Esophagus squamous epithelium (tissue), 5 donors: ENCODE data around the gene CAND2. TPM values are rescaled to one million over a fixed set of nuclear protein-coding genes. Genes with fewer than 3 reads are reported as not detected.
A peak's percentile ranks its signal among the peaks of the same experiment; 100 is the strongest.

Source experiments
- DNase-seq: peaks from one replicate; lab custom pipeline; 2025; lab: John Stamatoyannopoulos, UW
- H3K27ac ChIP-seq, 4 donors: fragments of 200-600 bp; sonication (generic); one replicate each; pipeline ENCODE4 v1.5.1; 2016 to 2019; ENCODE audit warnings: mild to moderate bottlenecking in 1 of 4
- H3K27me3 ChIP-seq, 4 donors: fragments of 200-600 bp; sonication (generic); 1 replicate in 3 of 4; 2 replicates in 1 of 4; pipeline versions ENCODE4 v1.5.1 to v1.6.0; 2017 to 2021; ENCODE audit warnings: antibody characterized with exemption in 1 of 4
- H3K36me3 ChIP-seq, 3 donors: fragments of 200-600 bp; sonication (generic); one replicate each; pipeline ENCODE4 v1.5.1; 2016 to 2019
- H3K4me1 ChIP-seq, 3 donors: fragments of 200-600 bp; sonication (generic); one replicate each; pipeline ENCODE4 v1.5.1; 2017 to 2019
- H3K4me3 ChIP-seq, 4 donors: fragments of 200-600 bp; sonication (generic); 1 replicate in 3 of 4; 2 replicates in 1 of 4; pipeline ENCODE4 v1.5.1; 2016 to 2019; ENCODE audit warnings: mild to moderate bottlenecking in 2 of 4, moderate library complexity in 1 of 4
- H3K9me3 ChIP-seq, 3 donors: fragments of 200-600 bp; sonication (generic); one replicate each; pipeline ENCODE4 v1.5.1; 2016 to 2019
- POLR2A ChIP-seq, 4 donors: fragments of 450-650 bp; IDR thresholded peaks; one replicate each; pipeline ENCODE4 v1.6.1; 2017; ENCODE audit warnings: antibody characterized with exemption in 4 of 4, mild to moderate bottlenecking in 4 of 4, moderate library complexity in 3 of 4
- WGBS, 2 donors: methylation state at CpG; one replicate each; pipeline ENCODE4 v1.1.5; 2018; 5-methylcytosine and 5-hydroxymethylcytosine counted together
- intact Hi-C: fragments of 100-400 bp; cut with DNase I; formaldehyde crosslinking; loops from one replicate; pipeline ENCODE4 v1.15.0; 2022
- total RNA-seq, 4 donors: library from RNA; depleted of rRNA; stranded (reverse); fragments of >200 nt; gene quantifications; one replicate each; pipeline ENCODE4 v1.1.0, GENCODE V29; 2016
- TF ChIP-seq, protein P1 (sequence below), 6 experiments: fragments of 450-650 bp in 4 of 6; fragments of 200-600 bp in 2 of 6; sonication (generic) in 2 of 6; IDR thresholded peaks; one replicate each; pipeline ENCODE4 v1.5.1; 2016 to 2019; ENCODE audit warnings: antibody characterized with exemption in 6 of 6, mild to moderate bottlenecking in 4 of 6, moderate library complexity in 4 of 6
- donor health status: DM: yes; HTN: yes; CAD: no.

Gene CAND2
- total RNA-seq, 4 donors from 2014 or later: 0.61 to 1.7 (median 0.91) TPM

DNA sequence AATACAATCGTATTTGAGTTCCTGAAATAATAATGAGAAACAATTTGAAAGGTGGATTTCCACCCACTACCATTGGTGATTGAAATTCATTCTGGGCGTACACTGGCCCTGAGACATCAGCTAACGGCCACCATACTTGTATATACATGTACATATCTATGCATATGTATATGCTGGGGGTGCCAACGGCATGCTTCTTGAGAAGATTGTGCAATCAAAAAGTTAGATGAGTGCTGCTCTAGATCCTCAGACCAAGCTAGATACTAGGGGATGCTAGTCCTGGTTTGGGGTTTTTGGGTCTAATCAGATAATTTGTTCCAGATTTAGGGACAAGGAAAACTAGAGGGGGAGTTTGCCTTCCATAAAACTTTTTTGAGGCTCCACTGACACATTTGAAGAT, 40.3 kb upstream of the CAND2 start:
- TF ChIP-seq, protein P1, sequence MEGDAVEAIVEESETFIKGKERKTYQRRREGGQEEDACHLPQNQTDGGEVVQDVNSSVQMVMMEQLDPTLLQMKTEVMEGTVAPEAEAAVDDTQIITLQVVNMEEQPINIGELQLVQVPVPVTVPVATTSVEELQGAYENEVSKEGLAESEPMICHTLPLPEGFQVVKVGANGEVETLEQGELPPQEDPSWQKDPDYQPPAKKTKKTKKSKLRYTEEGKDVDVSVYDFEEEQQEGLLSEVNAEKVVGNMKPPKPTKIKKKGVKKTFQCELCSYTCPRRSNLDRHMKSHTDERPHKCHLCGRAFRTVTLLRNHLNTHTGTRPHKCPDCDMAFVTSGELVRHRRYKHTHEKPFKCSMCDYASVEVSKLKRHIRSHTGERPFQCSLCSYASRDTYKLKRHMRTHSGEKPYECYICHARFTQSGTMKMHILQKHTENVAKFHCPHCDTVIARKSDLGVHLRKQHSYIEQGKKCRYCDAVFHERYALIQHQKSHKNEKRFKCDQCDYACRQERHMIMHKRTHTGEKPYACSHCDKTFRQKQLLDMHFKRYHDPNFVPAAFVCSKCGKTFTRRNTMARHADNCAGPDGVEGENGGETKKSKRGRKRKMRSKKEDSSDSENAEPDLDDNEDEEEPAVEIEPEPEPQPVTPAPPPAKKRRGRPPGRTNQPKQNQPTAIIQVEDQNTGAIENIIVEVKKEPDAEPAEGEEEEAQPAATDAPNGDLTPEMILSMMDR (IDR thresholded peaks at IDR 0.05): no peak
- TF ChIP-seq POLR2A (IDR thresholded peaks at IDR 0.05): no peak
- no peak for DNase-seq
- H3K4me3 ChIP-seq: peak overlapping the region in 3 of 4 donors; percentile 37 to 53 (median 51)
- H3K27me3 ChIP-seq: no peaks in the 10 kb centered on the region
- 50 to 70% methylated on average over 4 of the region's 4 CpGs for WGBS, 2 donors
- peaks cover 0 to 6% (median 0%) of the 10 kb centered on the region in 3 donors for H3K36me3 ChIP-seq
- intact Hi-C loops: no loop called here
- no peaks in the 10 kb centered on the region for H3K9me3 ChIP-seq
- H3K27ac ChIP-seq: peak overlapping the region; percentile 34 to 98 (median 96)
- H3K4me1 ChIP-seq: peaks cover 28 to 100% (median 43%) of the 10 kb centered on the region in 3 donors

DNA sequence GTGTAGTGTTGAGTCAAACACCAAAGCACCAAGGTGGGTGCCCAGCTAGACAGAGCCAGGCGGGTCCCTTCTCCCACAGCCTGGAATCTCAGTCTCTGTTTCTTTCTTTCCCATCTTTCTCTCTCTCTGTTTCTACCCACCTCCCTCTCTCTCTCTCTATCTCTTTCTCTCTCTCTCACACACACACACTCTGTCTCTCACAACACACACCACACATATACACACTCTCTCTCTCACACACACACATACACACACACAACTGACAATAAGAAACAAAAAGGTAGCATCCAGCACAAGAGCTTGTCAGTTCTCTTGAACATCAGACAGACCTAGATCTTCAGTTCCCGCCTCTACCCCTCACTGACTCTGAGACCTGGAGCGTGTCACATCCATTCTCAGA, 39.8 kb upstream of the CAND2 start:
- H3K4me3 ChIP-seq: peak overlapping the region; percentile 35 to 53 (median 44)
- peak overlapping the region; percentile 34 to 98 (median 96) for H3K27ac ChIP-seq
- TF ChIP-seq POLR2A (IDR thresholded peaks at IDR 0.05): no peak
- TF ChIP-seq, protein P1 (IDR thresholded peaks at IDR 0.05): no peak
- 88 to 91% methylated on average over 3 of the region's 3 CpGs for WGBS, 2 donors
- no peaks in the 10 kb centered on the region for H3K27me3 ChIP-seq
- peaks cover 28 to 100% (median 44%) of the 10 kb centered on the region in 3 donors for H3K4me1 ChIP-seq
- peaks cover 0 to 1% (median 0%) of the 10 kb centered on the region in 3 donors for H3K36me3 ChIP-seq
- H3K9me3 ChIP-seq: no peaks in the 10 kb centered on the region
- no peak for DNase-seq
- intact Hi-C loops: no loop called here

DNA sequence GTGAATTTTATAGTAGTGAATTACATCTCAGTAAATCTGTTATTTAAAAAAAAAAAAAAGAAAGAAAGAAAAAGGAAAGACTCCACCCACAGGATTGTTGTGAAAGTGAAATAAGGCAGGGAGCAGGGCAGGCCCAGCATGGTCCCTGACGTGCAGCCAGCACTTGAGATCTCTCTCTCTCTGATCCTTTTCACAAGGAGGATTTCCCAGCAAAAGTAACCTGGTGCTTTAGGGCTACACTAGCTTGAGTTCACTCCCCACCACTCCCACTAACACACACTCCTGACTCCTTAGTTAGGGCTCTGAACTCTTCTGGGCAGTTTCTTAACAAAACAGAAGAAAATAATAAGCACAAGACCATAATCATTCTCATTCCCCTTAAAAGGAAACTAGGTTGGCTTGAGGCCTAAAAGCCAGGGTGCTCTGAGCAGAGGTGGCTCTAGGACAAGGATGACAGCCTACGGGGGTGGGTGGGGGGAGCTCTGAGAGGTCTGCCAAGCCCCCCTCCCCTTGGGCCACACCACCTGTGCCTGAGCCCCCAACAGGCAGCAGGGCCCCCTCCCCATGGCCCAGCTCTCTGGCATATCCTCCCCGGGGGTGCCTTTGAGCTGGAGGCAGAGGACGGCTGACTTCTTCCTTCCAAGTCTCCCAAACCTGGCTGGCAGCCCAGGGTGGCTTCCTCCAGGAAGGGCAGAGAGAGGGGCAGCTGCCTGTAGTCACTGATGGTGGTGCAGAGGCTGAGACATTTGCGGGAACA, 38.3 kb upstream of the CAND2 start:
- no peak for DNase-seq
- Histone ChIP-seq H3K27me3 (no peaks in the 10 kb centered on the region), H3K27ac (peak overlapping the region; percentile 92 to 98 (median 96)), H3K36me3 (no peaks in the 10 kb centered on the region), H3K4me3 (peak overlapping the region; percentile 35 to 55 (median 52)), H3K4me1 (peaks cover 28 to 95% (median 41%) of the 10 kb centered on the region in 3 donors), H3K9me3 (no peaks in the 10 kb centered on the region)
- TF ChIP-seq POLR2A (IDR thresholded peaks at IDR 0.05): no peak
- TF ChIP-seq, protein P1 (IDR thresholded peaks at IDR 0.05): peak in 1 of 6 experiments; percentile 4
- intact Hi-C loops: no loop called here
- WGBS, 2 donors: 0 to 6% methylated on average over 2 to 3 of the region's 5 CpGs

DNA sequence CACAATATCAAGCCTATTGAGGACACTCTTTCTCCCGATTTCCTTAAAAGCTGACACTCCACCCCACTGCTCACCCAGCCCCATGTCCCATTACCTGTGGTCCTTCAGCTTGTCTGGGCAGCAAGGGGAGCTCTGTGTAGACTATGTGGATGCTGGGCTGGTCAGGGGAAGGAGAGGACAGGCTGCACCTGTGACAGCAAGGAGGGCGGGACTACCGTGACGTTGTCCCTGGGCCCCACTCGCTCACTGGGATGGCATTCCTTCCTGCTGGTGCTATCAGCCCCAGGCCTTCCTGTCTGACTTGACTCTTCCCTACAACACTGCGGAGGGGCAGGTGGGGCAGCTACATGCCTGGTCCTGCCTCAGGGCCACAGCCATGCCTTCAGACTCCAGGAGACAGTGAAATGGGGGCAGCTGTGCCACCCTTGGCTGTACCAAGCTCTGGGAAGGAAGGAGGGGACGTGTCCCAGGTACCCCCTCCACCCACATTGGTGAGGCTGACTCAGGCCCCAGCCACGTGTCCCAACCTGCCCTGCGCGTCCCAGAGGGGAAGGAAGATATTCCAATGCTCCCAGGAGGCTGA, 37.3 kb upstream of the CAND2 start, which contains the start of gene TMEM40:
Gene TMEM40 (minus strand): TSS at position 163 of the 583 bp plus-strand sequence. CDS start 9,427 bp downstream, outside the sequence.
- Histone ChIP-seq H3K4me1 (peaks cover 33 to 93% (median 40%) of the 10 kb centered on the region in 3 donors), H3K36me3 (no peaks in the 10 kb centered on the region), H3K4me3 (peak within 1 kb of the TSS; percentile 35 to 55 (median 52)), H3K27me3 (no peaks in the 10 kb centered on the region), H3K27ac (peak within 1 kb of the TSS; percentile 92 to 98 (median 96)), H3K9me3 (no peaks in the 10 kb centered on the region)
- TF ChIP-seq, protein P1 (IDR thresholded peaks at IDR 0.05): no peak
- peak in 1 of 4 donors; percentile 61 for TF ChIP-seq POLR2A (IDR thresholded peaks at IDR 0.05)
- intact Hi-C loops: no loop called here
- no peak for DNase-seq
- 33 to 71% methylated on average over 1 to 6 of the region's 10 CpGs for WGBS, 2 donors
